Mesodermal cell (in vitro differentiated cells): ENCODE results near the gene DKKL1.

Experiments used
- H3K27ac ChIP-seq: 2 replicates; pipeline ENCODE4 v1.7.0; 2013; ENCODE audit warnings: mild to moderate bottlenecking, low read depth, low read length, moderate library complexity; ENCODE audit not compliant: severe bottlenecking
- H3K36me3 ChIP-seq: 2 replicates; pipeline ENCODE4 v1.7.1; 2013; ENCODE audit warnings: mild to moderate bottlenecking, low read length, moderate library complexity; ENCODE audit not compliant: control insufficient read depth, insufficient read depth
- H3K4me1 ChIP-seq: one replicate; pipeline ENCODE4 v1.7.1; 2013; ENCODE audit warnings: mild to moderate bottlenecking, low read length; ENCODE audit not compliant: insufficient read depth, control insufficient read depth, poor library complexity, severe bottlenecking
- H3K4me3 ChIP-seq: 2 replicates; pipeline ENCODE4 v1.7.0; 2013; ENCODE audit warnings: low read length, control low read depth, mild to moderate bottlenecking; ENCODE audit not compliant: insufficient read depth, poor library complexity, severe bottlenecking; ENCODE audit errors: extremely low read depth
- H3K9me3 ChIP-seq: 2 replicates; pipeline ENCODE4 v1.7.1; 2013; ENCODE audit warnings: mild to moderate bottlenecking, low read length, moderate library complexity; ENCODE audit not compliant: control insufficient read depth
- WGBS, 2 experiments: methylation state at CpG; one replicate each; pipeline ENCODE4 v1.1.5; 2013; ENCODE audit warnings: missing lambda C conversion rate in 2 of 2; ENCODE audit not compliant: insufficient coverage in 2 of 2; 5-methylcytosine and 5-hydroxymethylcytosine counted together

The DKKL1 gene

DNA sequence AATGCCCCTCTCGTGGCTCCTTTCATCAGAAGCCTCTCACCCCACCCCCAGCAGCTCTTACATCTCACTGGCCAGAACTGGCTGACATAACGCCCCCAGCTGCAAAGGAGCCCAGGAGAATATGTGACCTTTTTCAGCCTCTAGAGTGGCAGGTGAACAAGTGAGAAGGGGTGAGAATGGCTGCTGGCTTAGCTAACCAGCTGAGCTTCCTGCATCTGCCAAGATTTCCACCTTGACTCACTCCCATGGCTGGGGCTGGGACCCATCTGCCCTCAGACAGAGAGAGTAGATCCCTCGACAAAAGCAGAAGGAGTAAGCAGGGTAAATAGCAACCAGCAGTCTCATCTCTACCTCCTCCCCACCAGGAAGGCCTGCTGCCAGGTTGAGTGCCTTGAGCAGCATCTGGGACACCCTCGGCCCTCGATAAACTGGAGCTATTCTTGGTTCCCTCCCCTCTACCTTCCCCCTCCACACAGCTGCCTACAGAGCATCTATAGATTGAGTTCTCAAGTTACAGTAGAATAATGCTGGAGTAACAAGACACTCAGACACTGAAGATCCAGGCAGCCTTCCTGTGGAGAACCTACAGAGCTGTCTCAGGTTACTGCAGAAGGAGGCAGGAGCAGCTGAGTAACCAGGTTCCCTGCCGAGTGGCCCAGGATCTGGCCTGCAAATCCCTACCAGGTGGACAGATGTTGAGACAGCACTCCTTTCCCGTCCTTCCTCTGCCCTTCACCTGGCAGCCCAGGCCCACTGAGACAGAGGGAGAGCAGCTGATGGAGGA, 39.9 kb downstream of the DKKL1 start:
- Histone ChIP-seq H3K4me3 (no peak overlapping the region), H3K27ac (no peak overlapping the region), H3K36me3 (no peaks in the 10 kb centered on the region), H3K9me3 (no peaks in the 10 kb centered on the region), H3K4me1 (no peaks in the 10 kb centered on the region)
- 22 to 27% methylated on average over 1 to 3 of the region's 7 CpGs for WGBS, 2 experiments

DNA sequence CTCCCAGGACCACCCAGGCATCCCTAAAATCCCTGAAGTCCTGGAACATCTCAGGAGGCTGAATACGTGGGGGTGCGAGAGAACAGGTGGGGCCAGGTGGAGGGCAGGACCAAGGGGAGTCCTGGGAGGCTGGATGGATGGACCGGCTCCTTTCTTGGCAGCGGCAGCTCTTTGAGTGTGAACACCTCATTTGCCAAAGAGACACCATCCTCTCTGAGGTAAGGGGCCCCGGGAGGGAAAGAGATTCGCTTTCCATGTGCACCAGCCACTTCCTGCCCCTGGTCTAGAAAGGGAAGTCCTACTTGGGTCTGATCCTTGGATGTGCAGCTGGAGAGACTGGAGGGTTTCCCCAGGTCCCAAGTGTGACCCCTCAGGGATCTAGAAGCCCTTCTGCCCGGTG, 43.4 kb downstream of the DKKL1 start:
- Histone ChIP-seq H3K4me3 (no peak overlapping the region), H3K9me3 (no peaks in the 10 kb centered on the region), H3K27ac (no peak overlapping the region), H3K4me1 (peaks cover 8% of the 10 kb centered on the region), H3K36me3 (no peaks in the 10 kb centered on the region)
- WGBS, 2 experiments, result 90 to 100% methylated on average over 4 to 6 of the region's 7 CpGs

DNA sequence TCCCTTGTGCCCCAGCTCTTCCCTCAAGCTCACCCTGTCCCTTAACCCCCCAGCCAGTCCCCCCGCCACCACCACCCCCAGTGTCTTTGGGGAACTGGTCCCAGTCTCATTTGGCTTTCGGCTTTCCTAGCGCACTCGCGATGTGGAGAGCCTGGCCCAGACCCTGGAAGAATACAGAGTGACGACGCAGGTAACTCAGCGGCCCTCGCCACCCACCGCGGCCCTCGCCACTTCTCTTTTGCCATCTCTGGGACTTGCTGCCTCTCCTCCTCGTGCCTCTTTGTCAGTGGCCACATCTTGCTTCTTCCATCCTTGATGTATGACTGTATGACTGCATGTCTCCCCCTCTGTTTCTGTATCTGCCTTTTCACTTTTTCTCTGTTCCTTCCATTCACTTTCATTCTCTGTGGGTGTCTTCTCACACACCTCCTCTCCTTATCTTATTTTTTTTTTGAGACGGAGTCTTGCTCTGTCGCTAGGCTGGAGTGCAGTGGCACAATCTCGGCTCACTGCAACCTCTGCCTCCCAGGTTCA, 43.9 kb downstream of the DKKL1 start:
- no peaks in the 10 kb centered on the region for H3K9me3 ChIP-seq
- H3K4me3 ChIP-seq, result no peak overlapping the region
- H3K4me1 ChIP-seq, result peaks cover 8% of the 10 kb centered on the region
- no peaks in the 10 kb centered on the region for H3K36me3 ChIP-seq
- WGBS, 2 experiments, result 95% methylated on average over 13 to 15 of the region's 16 CpGs
- H3K27ac ChIP-seq, result no peak overlapping the region

DNA sequence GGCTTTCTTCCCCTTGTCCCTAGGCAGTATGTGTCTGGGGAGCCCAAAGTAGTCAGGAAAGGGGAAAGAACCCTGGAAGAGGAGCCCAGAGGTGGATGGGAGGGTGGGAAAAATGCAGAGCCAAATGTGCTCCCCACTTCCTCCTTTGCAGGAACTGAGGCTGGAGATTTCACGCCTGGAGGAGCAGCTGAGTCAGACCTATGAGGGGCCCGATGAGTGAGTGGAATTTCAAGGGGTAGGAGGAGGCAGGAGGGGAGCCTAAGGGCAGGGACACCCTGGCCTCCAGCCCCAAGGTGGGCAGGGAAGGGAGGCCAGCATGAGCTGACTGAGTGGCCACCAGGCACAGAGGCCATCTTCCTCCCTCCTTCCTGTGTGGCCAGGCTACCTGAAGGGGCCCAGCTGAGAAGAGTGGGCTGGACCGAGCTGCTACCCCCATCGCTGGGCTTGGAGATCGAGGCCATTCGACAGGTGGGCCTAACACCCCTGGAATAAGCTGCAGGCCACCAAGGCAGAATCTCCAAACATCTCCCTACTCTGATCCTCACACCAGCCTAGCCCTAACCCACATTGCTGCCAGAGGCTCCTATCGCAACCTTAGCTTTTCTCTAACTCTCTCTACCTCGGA, 45.3 kb downstream of the DKKL1 start:
- no peaks in the 10 kb centered on the region for H3K36me3 ChIP-seq
- no peak overlapping the region for H3K4me3 ChIP-seq
- WGBS, 2 experiments, result 90 to 93% methylated on average over 8 of the region's 8 CpGs

DNA sequence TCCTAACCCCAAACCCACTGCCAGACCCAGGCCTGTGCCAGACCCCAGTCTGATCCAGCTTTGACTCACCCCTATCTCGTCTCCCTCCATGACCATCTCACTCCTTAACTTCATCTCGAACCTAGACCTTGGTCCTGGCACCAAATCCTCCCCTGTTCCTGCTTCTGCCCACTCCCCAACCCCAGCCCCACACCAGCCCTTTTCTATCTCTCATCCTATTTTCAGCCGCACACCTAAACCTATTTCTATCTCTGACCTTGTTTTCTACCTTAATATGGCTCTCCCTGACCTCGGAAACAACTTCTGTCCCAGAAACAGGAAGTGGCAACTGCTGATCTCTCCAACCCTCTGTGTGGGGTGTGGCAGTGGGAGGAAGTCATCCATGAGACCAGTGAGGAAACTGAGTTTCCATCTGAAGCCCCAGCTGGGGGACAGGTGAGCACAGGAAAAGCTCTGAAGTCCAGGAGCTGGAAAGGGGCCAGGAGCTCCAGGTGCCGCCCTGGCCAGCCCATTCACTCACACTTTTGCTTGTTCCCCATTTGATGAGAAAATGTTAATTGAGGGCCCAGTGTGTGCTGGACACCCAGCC, 45.9 kb downstream of the DKKL1 start:
- WGBS, 2 experiments, result 83 to 96% methylated on average over 3 to 5 of the region's 5 CpGs
- no peak overlapping the region for H3K4me3 ChIP-seq
- H3K9me3 ChIP-seq, result no peaks in the 10 kb centered on the region
- no peak overlapping the region for H3K27ac ChIP-seq
- no peaks in the 10 kb centered on the region for H3K36me3 ChIP-seq
- peaks cover 10% of the 10 kb centered on the region for H3K4me1 ChIP-seq

More for the DNA sequence above, 45.3 kb downstream of the DKKL1 start:
- Histone ChIP-seq H3K4me1 (peaks cover 10% of the 10 kb centered on the region), H3K9me3 (no peaks in the 10 kb centered on the region), H3K27ac (no peak overlapping the region)

DNA sequence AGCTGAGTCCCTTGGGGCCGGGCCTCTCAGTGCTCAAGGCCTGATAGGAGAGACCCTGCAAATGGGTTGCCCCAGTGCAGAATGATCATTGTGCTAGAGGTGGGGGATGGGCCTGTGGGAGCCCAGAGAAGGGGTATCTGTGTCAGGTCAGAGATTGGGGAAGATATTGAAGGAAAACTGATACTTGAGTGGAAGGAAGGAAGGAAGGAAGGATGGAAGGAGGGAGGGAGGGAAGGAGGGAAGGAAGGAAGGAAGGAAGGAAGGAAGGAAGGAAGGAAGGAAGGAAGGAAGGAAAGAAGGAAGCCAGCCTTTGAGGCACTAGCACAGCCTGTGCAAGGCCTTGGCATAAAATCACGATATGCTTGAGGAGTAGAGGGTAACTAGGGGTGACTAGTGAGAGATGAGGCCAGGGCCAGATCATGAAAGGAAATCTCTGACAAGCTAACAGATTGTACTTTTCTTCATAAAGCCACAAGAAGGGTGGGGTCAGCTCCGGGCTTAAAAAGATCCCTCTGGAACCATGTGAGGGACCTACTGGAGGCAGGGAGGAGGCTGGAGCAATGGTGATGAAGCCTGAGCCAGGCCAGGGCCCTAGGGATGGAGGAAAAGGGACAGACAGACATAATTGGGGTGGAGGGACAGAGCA, 48.1 kb downstream of the DKKL1 start:
- no peaks in the 10 kb centered on the region for H3K36me3 ChIP-seq
- no peaks in the 10 kb centered on the region for H3K9me3 ChIP-seq
- 73 to 89% methylated on average over 2 to 3 of the region's 3 CpGs for WGBS, 2 experiments

DNA sequence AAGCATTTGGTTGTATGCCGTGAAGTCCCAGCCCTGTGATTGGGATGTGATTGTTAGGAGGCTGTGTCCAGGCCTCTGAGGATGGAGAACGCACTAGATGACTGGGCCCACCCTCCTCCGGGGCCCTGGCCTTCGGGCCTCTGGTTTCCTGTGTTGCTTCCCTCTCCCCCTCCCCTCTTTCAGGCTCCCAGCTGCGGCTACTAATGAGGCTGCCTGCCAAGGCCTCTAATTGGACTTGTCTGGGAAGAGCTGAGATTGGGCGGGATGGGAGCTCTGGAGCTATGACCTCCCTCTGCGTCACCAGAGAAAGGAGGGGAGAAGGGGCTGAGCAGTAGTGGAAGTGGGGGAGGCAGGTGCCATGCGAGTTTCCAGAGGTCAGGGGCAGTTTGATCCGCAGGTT, 49.7 kb downstream of the DKKL1 start:
- Histone ChIP-seq H3K36me3 (no peaks in the 10 kb centered on the region), H3K4me3 (no peak overlapping the region), H3K4me1 (peaks cover 10% of the 10 kb centered on the region), H3K9me3 (no peaks in the 10 kb centered on the region), H3K27ac (no peak overlapping the region)
- WGBS, 2 experiments, result 67 to 89% methylated on average over 3 to 8 of the region's 9 CpGs

More for the DNA sequence above, 48.1 kb downstream of the DKKL1 start:
- H3K4me3 ChIP-seq, result no peak overlapping the region
- no peak overlapping the region for H3K27ac ChIP-seq
- H3K4me1 ChIP-seq, result peaks cover 10% of the 10 kb centered on the region

DNA sequence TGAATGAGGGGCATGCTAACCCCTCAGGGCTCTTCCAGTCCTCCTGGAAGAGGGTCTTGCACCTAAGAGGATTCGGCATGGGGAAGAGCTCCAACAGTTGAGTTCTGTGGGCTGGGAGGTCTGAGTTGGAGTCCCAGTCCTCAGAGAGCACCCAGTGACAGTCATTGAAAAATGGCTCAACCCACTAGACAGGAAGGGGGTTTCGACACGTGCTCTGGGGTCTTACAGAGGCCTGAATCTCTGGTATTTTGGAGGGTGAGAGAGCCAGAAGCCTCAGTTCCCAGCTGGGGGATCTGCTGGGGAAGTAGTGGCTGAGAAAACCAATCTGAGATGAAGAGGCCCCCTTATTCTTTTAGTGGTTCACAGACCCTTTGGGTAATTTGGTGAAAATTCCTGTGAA, 50.6 kb downstream of the DKKL1 start:
- Histone ChIP-seq H3K9me3 (no peaks in the 10 kb centered on the region), H3K36me3 (no peaks in the 10 kb centered on the region), H3K27ac (no peak overlapping the region), H3K4me3 (no peak overlapping the region), H3K4me1 (peaks cover 6% of the 10 kb centered on the region)
- WGBS, 2 experiments, result 93 to 100% methylated on average over 3 of the region's 3 CpGs

DNA sequence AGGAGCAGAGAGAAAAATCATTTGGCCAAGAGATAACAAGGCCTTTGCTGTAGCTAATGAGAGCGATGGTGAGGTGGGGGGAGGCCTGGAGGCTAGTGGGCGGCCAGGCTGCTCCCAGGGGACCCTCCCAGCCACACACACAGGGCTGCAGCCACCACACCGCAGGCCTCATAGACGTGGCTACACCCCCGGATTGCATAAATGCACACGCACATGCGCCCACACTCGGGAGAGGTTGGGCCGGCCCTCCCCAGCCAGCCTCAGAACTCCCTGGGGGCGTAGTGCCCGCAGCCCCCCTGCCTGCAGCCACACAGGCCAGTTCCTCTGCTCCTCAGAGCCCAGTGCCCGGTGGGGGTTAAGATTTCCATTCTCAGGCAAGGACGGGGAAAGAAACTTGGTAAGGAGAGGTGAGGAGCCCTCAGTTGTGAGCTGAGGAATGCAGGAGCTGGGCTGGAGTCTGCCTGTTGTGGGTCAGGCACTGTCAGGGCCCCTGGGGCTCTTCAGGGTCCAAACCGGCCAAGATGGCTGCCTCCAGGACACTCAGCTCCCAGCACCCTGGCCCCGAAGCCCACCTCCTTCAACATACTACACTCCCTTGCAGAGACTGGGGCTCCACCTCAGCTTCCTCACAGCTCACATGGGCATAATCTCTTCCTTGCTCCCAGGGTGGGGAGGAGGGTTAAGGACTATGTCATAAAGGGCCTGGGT, 51.6 kb downstream of the DKKL1 start:
- 75 to 76% methylated on average over 11 to 12 of the region's 15 CpGs for WGBS, 2 experiments
- H3K36me3 ChIP-seq, result no peaks in the 10 kb centered on the region
- no peak overlapping the region for H3K4me3 ChIP-seq

DNA sequence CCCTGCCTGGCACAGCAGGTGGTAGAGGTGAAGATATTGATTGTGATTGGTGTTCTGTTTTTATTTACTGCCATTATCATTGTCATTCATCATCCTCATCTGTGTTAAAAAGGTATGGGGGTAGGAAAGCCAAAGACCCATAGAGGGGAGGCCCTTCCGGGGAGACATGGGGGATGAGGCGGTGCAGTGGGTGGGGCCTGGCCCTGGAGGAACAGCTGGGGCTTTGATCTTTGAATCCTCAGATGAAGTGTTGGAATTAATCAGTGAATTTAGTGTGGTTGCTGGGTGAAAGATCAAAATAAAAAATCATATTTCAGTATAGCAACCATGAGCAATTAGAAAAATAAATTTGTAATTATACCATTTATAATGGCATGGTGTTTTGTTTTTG, 52.1 kb downstream of the DKKL1 start:
- H3K4me1 ChIP-seq, result peaks cover 2% of the 10 kb centered on the region
- H3K36me3 ChIP-seq, result no peaks in the 10 kb centered on the region
- WGBS, 2 experiments, result 94% methylated on average over 2 of the region's 2 CpGs; no CpG with 5 or more reads in 1 of the 2 experiments
- no peak overlapping the region for H3K4me3 ChIP-seq
- no peak overlapping the region for H3K27ac ChIP-seq
- no peaks in the 10 kb centered on the region for H3K9me3 ChIP-seq

More for the DNA sequence above, 51.6 kb downstream of the DKKL1 start:
- no peaks in the 10 kb centered on the region for H3K9me3 ChIP-seq
- no peak overlapping the region for H3K27ac ChIP-seq
- peaks cover 2% of the 10 kb centered on the region for H3K4me1 ChIP-seq
